ENCODE data around the gene DNASE1L1. TPM values are rescaled to one million over a fixed set of nuclear protein-coding genes. Genes with fewer than 3 reads are reported as not detected.

The DNASE1L1 gene
- polyA plus RNA-seq, 3 donors = 26.2 to 64.5 (median 27.2) TPM

DNA sequence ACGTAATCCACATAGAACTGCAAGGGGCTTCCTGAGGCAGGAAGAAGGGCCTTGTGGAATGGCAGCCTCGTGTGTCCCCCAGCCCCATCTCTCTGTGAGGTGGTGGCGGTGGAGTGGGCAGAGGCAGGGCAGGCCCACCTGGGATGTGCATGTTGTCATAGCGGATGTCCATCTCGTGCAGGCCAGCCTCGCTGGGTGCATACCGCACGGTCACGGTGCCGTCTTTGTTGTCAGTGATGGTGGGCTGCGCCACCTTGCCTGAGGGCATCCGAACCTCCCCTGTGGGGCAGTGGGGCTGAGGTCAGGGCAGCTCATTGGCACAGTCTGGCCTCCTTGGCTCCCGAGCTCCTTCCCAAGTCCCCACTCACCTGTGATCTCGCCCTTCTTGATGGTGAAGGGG, 55.0 kb downstream of the DNASE1L1 start:
- Histone ChIP-seq H3K4me1 (ENCODE audit: control insufficient read depth in 1 of 2, insufficient read depth in 2 of 2, low read length in 2 of 2) (peaks cover 14 to 30% of the 10 kb centered on the region in 2 donors), H3K4me3 (replicated peaks in 1 of 3; ENCODE audit: low read depth in 2 of 3, low read length in 3 of 3) (no peak overlapping the region), H3K79me2 (ENCODE audit: insufficient read depth, low read length) (peaks cover 42% of the 10 kb centered on the region), H3K27me3 (ENCODE audit: control insufficient read depth in 2 of 2, insufficient read depth in 2 of 2, low read length in 2 of 2) (no peaks in the 10 kb centered on the region), H3K27ac (ENCODE audit: low read depth in 1 of 2, low read length in 2 of 2) (peak overlapping the region in 1 of 2 donors; percentile 16), H4K20me1 (ENCODE audit: insufficient read depth, low read length) (peaks cover 100% of the 10 kb centered on the region), H3K36me3 (replicated peaks in 1 of 2; ENCODE audit: control insufficient read depth in 1 of 2, insufficient read depth in 2 of 2, low read length in 2 of 2) (peaks cover 100% of the 10 kb centered on the region in 2 donors), H3K9ac (ENCODE audit: insufficient read depth, low read length, poor library complexity, severe bottlenecking) (no peak overlapping the region), H3K9me3 (replicated peaks in 1 of 2; ENCODE audit: control insufficient read depth in 1 of 2, insufficient read depth in 1 of 2, low read length in 2 of 2) (no peaks in the 10 kb centered on the region), H2AFZ (ENCODE audit: insufficient read depth, low read depth, low read length, poor library complexity, severe bottlenecking) (no peak overlapping the region), H3K4me2 (replicated peaks; ENCODE audit: extremely low read depth, low read length, poor library complexity, severe bottlenecking) (no peak overlapping the region)
- Mint-ChIP-seq H3K36me3 (peaks cover 55 to 89% of the 10 kb centered on the region in 2 donors), H3K9me3 (no peaks in the 10 kb centered on the region), H3K27ac (peak overlapping the region in 3 of 7 donors; percentile 11 to 70 (median 40)), H3K27me3 (ENCODE audit: low read depth in 3 of 3) (peaks cover 0 to 2% (median 0%) of the 10 kb centered on the region in 3 donors), H3K4me3 (no peak overlapping the region), H3K4me1 (peaks cover 9% of the 10 kb centered on the region)
- intact Hi-C loops (cut with micrococcal nuclease) = no loop called here
- DNase-seq = no peak
- WGBS (ENCODE audit: insufficient coverage) = 50% methylated on average over 1 of the region's 14 CpGs
- TF ChIP-seq, protein P1, sequence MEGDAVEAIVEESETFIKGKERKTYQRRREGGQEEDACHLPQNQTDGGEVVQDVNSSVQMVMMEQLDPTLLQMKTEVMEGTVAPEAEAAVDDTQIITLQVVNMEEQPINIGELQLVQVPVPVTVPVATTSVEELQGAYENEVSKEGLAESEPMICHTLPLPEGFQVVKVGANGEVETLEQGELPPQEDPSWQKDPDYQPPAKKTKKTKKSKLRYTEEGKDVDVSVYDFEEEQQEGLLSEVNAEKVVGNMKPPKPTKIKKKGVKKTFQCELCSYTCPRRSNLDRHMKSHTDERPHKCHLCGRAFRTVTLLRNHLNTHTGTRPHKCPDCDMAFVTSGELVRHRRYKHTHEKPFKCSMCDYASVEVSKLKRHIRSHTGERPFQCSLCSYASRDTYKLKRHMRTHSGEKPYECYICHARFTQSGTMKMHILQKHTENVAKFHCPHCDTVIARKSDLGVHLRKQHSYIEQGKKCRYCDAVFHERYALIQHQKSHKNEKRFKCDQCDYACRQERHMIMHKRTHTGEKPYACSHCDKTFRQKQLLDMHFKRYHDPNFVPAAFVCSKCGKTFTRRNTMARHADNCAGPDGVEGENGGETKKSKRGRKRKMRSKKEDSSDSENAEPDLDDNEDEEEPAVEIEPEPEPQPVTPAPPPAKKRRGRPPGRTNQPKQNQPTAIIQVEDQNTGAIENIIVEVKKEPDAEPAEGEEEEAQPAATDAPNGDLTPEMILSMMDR (IDR thresholded peaks at IDR 0.05) = no peak

- Mint-ChIP-seq H3K27me3 (ENCODE audit: low read depth in 3 of 3) (peaks cover 0 to 2% (median 0%) of the 10 kb centered on the region in 3 donors), H3K36me3 (peaks cover 51 to 86% of the 10 kb centered on the region in 2 donors), H3K9me3 (no peaks in the 10 kb centered on the region), H3K27ac (peak overlapping the region in 3 of 7 donors; percentile 26 to 70 (median 56)), H3K4me1 (peaks cover 12% of the 10 kb centered on the region), H3K4me3 (no peak overlapping the region)
- Histone ChIP-seq H3K9me3 (replicated peaks in 1 of 2; ENCODE audit: control insufficient read depth in 1 of 2, insufficient read depth in 1 of 2, low read length in 2 of 2) (no peaks in the 10 kb centered on the region), H3K4me1 (ENCODE audit: control insufficient read depth in 1 of 2, insufficient read depth in 2 of 2, low read length in 2 of 2) (peaks cover 18 to 37% of the 10 kb centered on the region in 2 donors), H3K27ac (ENCODE audit: low read depth in 1 of 2, low read length in 2 of 2) (no peak overlapping the region), H3K9ac (ENCODE audit: insufficient read depth, low read length, poor library complexity, severe bottlenecking) (no peak overlapping the region), H3K36me3 (replicated peaks in 1 of 2; ENCODE audit: control insufficient read depth in 1 of 2, insufficient read depth in 2 of 2, low read length in 2 of 2) (peaks cover 98 to 100% of the 10 kb centered on the region in 2 donors), H3K27me3 (ENCODE audit: control insufficient read depth in 2 of 2, insufficient read depth in 2 of 2, low read length in 2 of 2) (no peaks in the 10 kb centered on the region), H2AFZ (ENCODE audit: insufficient read depth, low read depth, low read length, poor library complexity, severe bottlenecking) (no peak overlapping the region), H3K4me2 (replicated peaks; ENCODE audit: extremely low read depth, low read length, poor library complexity, severe bottlenecking) (no peak overlapping the region), H3K79me2 (ENCODE audit: insufficient read depth, low read length) (peaks cover 35% of the 10 kb centered on the region), H3K4me3 (replicated peaks in 1 of 3; ENCODE audit: low read depth in 2 of 3, low read length in 3 of 3) (no peak overlapping the region), H4K20me1 (ENCODE audit: insufficient read depth, low read length) (peaks cover 100% of the 10 kb centered on the region)
- intact Hi-C loops (cut with micrococcal nuclease) = no loop called here
- WGBS (ENCODE audit: insufficient coverage) = 94% methylated on average over 16 of the region's 24 CpGs
- TF ChIP-seq, protein P1 (IDR thresholded peaks at IDR 0.05) = no peak
- no peak for DNase-seq
Measured at GRCh38 chrX:154353172-154353843, 55.7 kb downstream of the DNASE1L1 start.
